Esophagus squamous epithelium (tissue), 4 donors: ENCODE measurements around the gene PCDHB11.

Experiments used
- CTCF ChIP-seq, 6 experiments: fragments of 450-650 bp in 4 of 6; fragments of 200-600 bp in 2 of 6; sonication (generic) in 2 of 6; IDR thresholded peaks; one replicate each; pipeline ENCODE4 v1.5.1; 2016 to 2019; ENCODE audit warnings: antibody characterized with exemption in 6 of 6, mild to moderate bottlenecking in 4 of 6, moderate library complexity in 4 of 6
- POLR2A ChIP-seq, 4 donors: fragments of 450-650 bp; IDR thresholded peaks; one replicate each; pipeline ENCODE4 v1.6.1; 2017; ENCODE audit warnings: antibody characterized with exemption in 4 of 4, mild to moderate bottlenecking in 4 of 4, moderate library complexity in 3 of 4

- TF ChIP-seq POLR2A (IDR thresholded peaks at IDR 0.05) (no peak), CTCF (IDR thresholded peaks at IDR 0.05) (no peak)
Measured at GRCh38 chr5:141180313-141180712, 19.1 kb upstream of the PCDHB11 start.
